ENCODE measurements around the gene CUL9.

CUL9 gene

GRCh38 chr6:43258180-43258579 is 76.2 kb downstream of the CUL9 start:
- Histone ChIP-seq H2BK120ac (ENCODE audit: insufficient read depth, low read length, poor library complexity) (no peak overlapping the region), H3K27me3 (ENCODE audit: insufficient read depth, low read length) (no peaks in the 10 kb centered on the region), H4K91ac (ENCODE audit: low read depth, low read length) (no peak overlapping the region), H4K8ac (ENCODE audit: low read depth, low read length) (no peak overlapping the region), H3K9me3 (ENCODE audit: insufficient read depth, low read depth, low read length) (no peaks in the 10 kb centered on the region), H3K4ac (ENCODE audit: low read depth, low read length) (no peak overlapping the region), H2BK5ac (ENCODE audit: low read depth, low read length, poor library complexity) (no peak overlapping the region), H3K4me3 (ENCODE audit: low read depth, low read length) (no peak overlapping the region), H2AFZ (ENCODE audit: insufficient read depth, low read length, poor library complexity) (no peak overlapping the region), H3K4me1 (ENCODE audit: control insufficient read depth in 1 of 2, insufficient read depth in 2 of 2, low read length in 2 of 2) (no peaks in the 10 kb centered on the region), H3K27ac (ENCODE audit: low read depth, low read length) (no peak overlapping the region), H2AK5ac (ENCODE audit: low read length) (no peak overlapping the region), H3K9ac (ENCODE audit: low read length) (no peak overlapping the region), H3K18ac (ENCODE audit: low read length) (no peak overlapping the region), H3K4me2 (ENCODE audit: low read length) (no peak overlapping the region), H3K79me1 (ENCODE audit: low read length) (no peaks in the 10 kb centered on the region), H3K79me2 (ENCODE audit: control insufficient read depth, insufficient read depth, low read length, poor library complexity) (no peaks in the 10 kb centered on the region), H3K36me3 (ENCODE audit: control insufficient read depth in 1 of 2, insufficient read depth in 2 of 2, low read length in 2 of 2) (no peaks in the 10 kb centered on the region), H3K23ac (ENCODE audit: low read length) (no peak overlapping the region), H3K14ac (ENCODE audit: low read length) (no peak overlapping the region), H4K12ac (ENCODE audit: low read depth, low read length) (no peak overlapping the region), H2BK12ac (ENCODE audit: low read length) (no peak overlapping the region)
- WGBS (ENCODE audit: extremely low coverage, insufficient coverage, insufficient read length): no CpG with 5 or more reads among the region's 4 CpGs
- no peak for DNase-seq

- H3K27ac ChIP-seq (ENCODE audit: low read depth, low read length): no peak overlapping the region
- H3K27me3 ChIP-seq (ENCODE audit: insufficient read depth, low read length): no peaks in the 10 kb centered on the region
- no peak overlapping the region for H4K12ac ChIP-seq (ENCODE audit: low read depth, low read length)
- H4K8ac ChIP-seq (ENCODE audit: low read depth, low read length): no peak overlapping the region
- H3K9ac ChIP-seq (ENCODE audit: low read length): no peak overlapping the region
- H3K18ac ChIP-seq (ENCODE audit: low read length): no peak overlapping the region
- no peak overlapping the region for H3K14ac ChIP-seq (ENCODE audit: low read length)
- H3K79me1 ChIP-seq (ENCODE audit: low read length): no peaks in the 10 kb centered on the region
- no peak for DNase-seq
- H3K79me2 ChIP-seq (ENCODE audit: control insufficient read depth, insufficient read depth, low read length, poor library complexity): no peaks in the 10 kb centered on the region
- no peak overlapping the region for H3K4me2 ChIP-seq (ENCODE audit: low read length)
- H2AK5ac ChIP-seq (ENCODE audit: low read length): no peak overlapping the region
- H3K4me1 ChIP-seq (ENCODE audit: control insufficient read depth in 1 of 2, insufficient read depth in 2 of 2, low read length in 2 of 2): no peaks in the 10 kb centered on the region
- no peaks in the 10 kb centered on the region for H3K9me3 ChIP-seq (ENCODE audit: insufficient read depth, low read depth, low read length)
- H3K4ac ChIP-seq (ENCODE audit: low read depth, low read length): no peak overlapping the region
- no peak overlapping the region for H3K4me3 ChIP-seq (ENCODE audit: low read depth, low read length)
- H2BK12ac ChIP-seq (ENCODE audit: low read length): no peak overlapping the region
- no peak overlapping the region for H2AFZ ChIP-seq (ENCODE audit: insufficient read depth, low read length, poor library complexity)
- H2BK120ac ChIP-seq (ENCODE audit: insufficient read depth, low read length, poor library complexity): no peak overlapping the region
- no peaks in the 10 kb centered on the region for H3K36me3 ChIP-seq (ENCODE audit: control insufficient read depth in 1 of 2, insufficient read depth in 2 of 2, low read length in 2 of 2)
- no peak overlapping the region for H2BK5ac ChIP-seq (ENCODE audit: low read depth, low read length, poor library complexity)
- no peak overlapping the region for H3K23ac ChIP-seq (ENCODE audit: low read length)
- no CpG with 5 or more reads among the region's 30 CpGs for WGBS (ENCODE audit: extremely low coverage, insufficient coverage, insufficient read length)
- no peak overlapping the region for H4K91ac ChIP-seq (ENCODE audit: low read depth, low read length)
These were observed 77.1 kb downstream of the CUL9 start for GRCh38 chr6:43258807-43259686.

DNA sequence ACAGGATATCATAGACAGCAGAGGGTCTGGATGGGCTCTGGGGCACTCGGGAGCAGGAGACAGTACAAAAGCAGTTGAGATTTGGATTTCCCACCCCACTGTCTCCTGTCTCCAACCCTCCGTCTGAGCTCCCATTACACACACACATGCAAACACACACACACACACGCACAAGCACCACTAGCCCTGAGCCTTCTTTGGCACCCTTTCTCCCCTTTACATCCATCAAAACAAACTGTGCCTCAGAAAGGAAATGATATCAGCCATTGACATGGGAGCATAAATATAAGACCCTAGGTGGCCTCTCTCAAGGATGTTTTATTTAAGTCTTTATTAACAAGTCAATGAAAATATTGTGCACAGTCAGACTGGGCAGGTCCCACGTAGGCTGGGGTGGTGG is 78.8 kb downstream of the CUL9 start:
- Histone ChIP-seq H3K18ac (ENCODE audit: low read length) (no peak overlapping the region), H3K23ac (ENCODE audit: low read length) (no peak overlapping the region), H3K9ac (ENCODE audit: low read length) (no peak overlapping the region), H2AFZ (ENCODE audit: insufficient read depth, low read length, poor library complexity) (no peak overlapping the region), H2AK5ac (ENCODE audit: low read length) (no peak overlapping the region), H2BK5ac (ENCODE audit: low read depth, low read length, poor library complexity) (no peak overlapping the region), H3K27ac (ENCODE audit: low read depth, low read length) (no peak overlapping the region), H4K91ac (ENCODE audit: low read depth, low read length) (no peak overlapping the region), H3K9me3 (ENCODE audit: insufficient read depth, low read depth, low read length) (no peaks in the 10 kb centered on the region), H4K8ac (ENCODE audit: low read depth, low read length) (no peak overlapping the region), H3K14ac (ENCODE audit: low read length) (no peak overlapping the region), H2BK120ac (ENCODE audit: insufficient read depth, low read length, poor library complexity) (no peak overlapping the region), H3K79me1 (ENCODE audit: low read length) (no peaks in the 10 kb centered on the region), H3K36me3 (ENCODE audit: control insufficient read depth in 1 of 2, insufficient read depth in 2 of 2, low read length in 2 of 2) (no peaks in the 10 kb centered on the region), H3K4me2 (ENCODE audit: low read length) (no peak overlapping the region), H3K4me3 (ENCODE audit: low read depth, low read length) (no peak overlapping the region), H3K27me3 (ENCODE audit: insufficient read depth, low read length) (no peaks in the 10 kb centered on the region), H3K4me1 (ENCODE audit: control insufficient read depth in 1 of 2, insufficient read depth in 2 of 2, low read length in 2 of 2) (no peaks in the 10 kb centered on the region), H2BK12ac (ENCODE audit: low read length) (no peak overlapping the region), H3K79me2 (ENCODE audit: control insufficient read depth, insufficient read depth, low read length, poor library complexity) (no peaks in the 10 kb centered on the region), H3K4ac (ENCODE audit: low read depth, low read length) (no peak overlapping the region), H4K12ac (ENCODE audit: low read depth, low read length) (no peak overlapping the region)
- no CpG with 5 or more reads among the region's 4 CpGs for WGBS (ENCODE audit: extremely low coverage, insufficient coverage, insufficient read length)
- DNase-seq: no peak

GRCh38 chr6:43261198-43261597 is 79.2 kb downstream of the CUL9 start:
- Histone ChIP-seq H2BK12ac (ENCODE audit: low read length) (no peak overlapping the region), H3K14ac (ENCODE audit: low read length) (no peak overlapping the region), H3K18ac (ENCODE audit: low read length) (no peak overlapping the region), H3K4ac (ENCODE audit: low read depth, low read length) (no peak overlapping the region), H3K4me2 (ENCODE audit: low read length) (no peak overlapping the region), H3K79me1 (ENCODE audit: low read length) (no peaks in the 10 kb centered on the region), H2AK5ac (ENCODE audit: low read length) (no peak overlapping the region), H2BK120ac (ENCODE audit: insufficient read depth, low read length, poor library complexity) (no peak overlapping the region), H3K4me1 (ENCODE audit: control insufficient read depth in 1 of 2, insufficient read depth in 2 of 2, low read length in 2 of 2) (no peaks in the 10 kb centered on the region), H3K79me2 (ENCODE audit: control insufficient read depth, insufficient read depth, low read length, poor library complexity) (no peaks in the 10 kb centered on the region), H3K9ac (ENCODE audit: low read length) (no peak overlapping the region), H4K8ac (ENCODE audit: low read depth, low read length) (no peak overlapping the region), H3K23ac (ENCODE audit: low read length) (no peak overlapping the region), H3K9me3 (ENCODE audit: insufficient read depth, low read depth, low read length) (no peaks in the 10 kb centered on the region), H3K27me3 (ENCODE audit: insufficient read depth, low read length) (no peaks in the 10 kb centered on the region), H2AFZ (ENCODE audit: insufficient read depth, low read length, poor library complexity) (no peak overlapping the region), H3K4me3 (ENCODE audit: low read depth, low read length) (no peak overlapping the region), H4K91ac (ENCODE audit: low read depth, low read length) (no peak overlapping the region), H2BK5ac (ENCODE audit: low read depth, low read length, poor library complexity) (no peak overlapping the region), H3K27ac (ENCODE audit: low read depth, low read length) (no peak overlapping the region), H4K12ac (ENCODE audit: low read depth, low read length) (no peak overlapping the region), H3K36me3 (ENCODE audit: control insufficient read depth in 1 of 2, insufficient read depth in 2 of 2, low read length in 2 of 2) (no peaks in the 10 kb centered on the region)
- no peak for DNase-seq
- no CpG with 5 or more reads among the region's 5 CpGs for WGBS (ENCODE audit: extremely low coverage, insufficient coverage, insufficient read length)
